H9 (cell line): ENCODE results near the gene CD248. TPM values are rescaled to one million over a fixed set of nuclear protein-coding genes. Genes with fewer than 3 reads are reported as not detected.
A peak's percentile ranks its signal among the peaks of the same experiment; 100 is the strongest.

Experiments used
- DNase-seq: peaks from one replicate; pipeline ENCODE4 v3.0.0-alpha.2; 2017
- H2AFZ ChIP-seq: one replicate; pipeline ENCODE4 v1.6.1; 2013; ENCODE audit warnings: mild to moderate bottlenecking, low read length, control low read depth, moderate library complexity
- H2AK5ac ChIP-seq: 2 replicates; pipeline ENCODE4 v1.6.1; 2013; ENCODE audit warnings: low read length, control low read depth, mixed read lengths; ENCODE audit not compliant: insufficient read length
- H2BK120ac ChIP-seq: one replicate; pipeline ENCODE4 v1.6.1; 2013; ENCODE audit warnings: low read depth, mild to moderate bottlenecking, low read length, control low read depth, inconsistent platforms; ENCODE audit not compliant: poor library complexity, severe bottlenecking
- H2BK12ac ChIP-seq: 2 replicates; pipeline ENCODE4 v1.6.1; 2013; ENCODE audit warnings: low read length, control low read depth, mixed read lengths, low read depth; ENCODE audit not compliant: insufficient read length
- H2BK15ac ChIP-seq: 2 replicates; pipeline ENCODE4 v1.6.1; 2013; ENCODE audit warnings: low read depth, low read length, control low read depth
- H2BK20ac ChIP-seq: one replicate; pipeline ENCODE4 v1.6.1; 2013; ENCODE audit warnings: low read depth, mild to moderate bottlenecking, low read length, control low read depth, inconsistent platforms; ENCODE audit not compliant: poor library complexity, severe bottlenecking
- H2BK5ac ChIP-seq: 2 replicates; pipeline ENCODE4 v1.6.1; 2013; ENCODE audit warnings: low read length, control low read depth, mixed read lengths; ENCODE audit not compliant: insufficient read length
- H3K14ac ChIP-seq: 2 replicates; pipeline ENCODE4 v1.6.1; 2013; ENCODE audit warnings: low read length, control low read depth; ENCODE audit not compliant: insufficient read depth
- H3K18ac ChIP-seq: 2 replicates; pipeline ENCODE4 v1.6.1; 2013; ENCODE audit warnings: low read depth, mild to moderate bottlenecking, mixed read lengths, low read length, control low read depth; ENCODE audit not compliant: insufficient read length
- H3K23ac ChIP-seq: 2 replicates; pipeline ENCODE4 v1.6.1; 2013; ENCODE audit warnings: low read length, control low read depth, mixed read lengths, low read depth; ENCODE audit not compliant: insufficient read length
- H3K23me2 ChIP-seq: 2 replicates; pipeline ENCODE4 v1.6.1; 2013; ENCODE audit warnings: low read depth, mild to moderate bottlenecking, mixed read lengths, low read length, control low read depth; ENCODE audit not compliant: insufficient read length, poor library complexity, severe bottlenecking
- H3K27ac ChIP-seq: 2 replicates; pipeline ENCODE4 v1.5.1; 2013; ENCODE audit warnings: low read length, control low read depth, mixed read lengths, low read depth; ENCODE audit not compliant: insufficient read length
- H3K27me3 ChIP-seq: 2 replicates; pipeline ENCODE4 v1.6.1; 2013; ENCODE audit warnings: low read length, control low read depth, inconsistent platforms; ENCODE audit not compliant: insufficient read depth
- H3K4ac ChIP-seq: 2 replicates; pipeline ENCODE4 v1.6.1; 2013; ENCODE audit warnings: low read depth, mild to moderate bottlenecking, control low read depth, inconsistent platforms, low read length, moderate library complexity
- H3K4me1 ChIP-seq: 2 replicates; pipeline ENCODE4 v1.6.1; 2013; ENCODE audit warnings: low read length, control low read depth, inconsistent platforms; ENCODE audit not compliant: insufficient read depth
- H3K4me2 ChIP-seq: 2 replicates; pipeline ENCODE4 v1.6.1; 2013; ENCODE audit warnings: low read length, control low read depth, mixed read lengths; ENCODE audit not compliant: insufficient read length, insufficient read depth
- H3K56ac ChIP-seq: 2 replicates; pipeline ENCODE4 v1.6.1; 2013; ENCODE audit warnings: low read depth, mild to moderate bottlenecking, mixed read lengths, low read length, control low read depth; ENCODE audit not compliant: insufficient read length
- H3K79me1 ChIP-seq: 2 replicates; pipeline ENCODE4 v1.6.1; 2013; ENCODE audit warnings: low read depth, mild to moderate bottlenecking, moderate library complexity, low read length, control low read depth, inconsistent platforms; ENCODE audit not compliant: insufficient read depth, poor library complexity, severe bottlenecking
- H3K79me2 ChIP-seq: 2 replicates; pipeline ENCODE4 v1.6.1; 2013; ENCODE audit warnings: low read length, control low read depth, inconsistent platforms; ENCODE audit not compliant: insufficient read depth
- H3K9ac ChIP-seq: 2 replicates; pipeline ENCODE4 v1.6.1; 2013; ENCODE audit warnings: low read length, control low read depth, mixed read lengths; ENCODE audit not compliant: insufficient read length; ENCODE audit errors: extremely low read depth
- H3K9me3 ChIP-seq: one replicate; pipeline ENCODE4 v1.6.1; 2013; ENCODE audit warnings: low read depth, low read length, inconsistent platforms; ENCODE audit not compliant: control insufficient read depth
- H3T11ph ChIP-seq: one replicate; pipeline ENCODE4 v1.6.1; 2013; ENCODE audit warnings: mild to moderate bottlenecking, low read length, control low read depth, inconsistent platforms
- H4K20me1 ChIP-seq: one replicate; pipeline ENCODE4 v1.6.1; 2013; ENCODE audit not compliant: control insufficient read depth, insufficient read length, insufficient read depth
- H4K5ac ChIP-seq: 2 replicates; pipeline ENCODE4 v1.6.1; 2013; ENCODE audit warnings: low read depth, mild to moderate bottlenecking, mixed read lengths, low read length, control low read depth; ENCODE audit not compliant: insufficient read length
- H4K8ac ChIP-seq: replicated peaks from 2 replicates; pipeline ENCODE4 v1.6.1; 2013; ENCODE audit warnings: low read length, control low read depth, mixed read lengths, low read depth; ENCODE audit not compliant: insufficient read length
- H4K91ac ChIP-seq: 2 replicates; pipeline ENCODE4 v1.6.1; 2013; ENCODE audit warnings: low read depth, mild to moderate bottlenecking, moderate library complexity, mixed read lengths, low read length, control low read depth; ENCODE audit not compliant: insufficient read length
- H3K27ac Mint-ChIP-seq, 3 experiments: 2 replicates in 2 of 3; 3 replicates in 1 of 3; pipeline ENCODE4 v1.8.0; 2020 to 2021; ENCODE audit warnings: mixed read lengths in 3 of 3, mild to moderate bottlenecking in 1 of 3, moderate library complexity in 1 of 3
- H3K27me3 Mint-ChIP-seq: 2 replicates; pipeline ENCODE4 v1.8.0; 2021; ENCODE audit warnings: low read depth, mild to moderate bottlenecking, moderate library complexity, mixed read lengths
- H3K36me3 Mint-ChIP-seq, 3 experiments: 2 replicates in 2 of 3; 3 replicates in 1 of 3; pipeline ENCODE4 v1.8.0; 2020 to 2021; ENCODE audit warnings: low read depth in 3 of 3, mixed read lengths in 3 of 3; ENCODE audit not compliant: insufficient read depth in 1 of 3
- H3K4me1 Mint-ChIP-seq, 2 experiments: 2 replicates each; pipeline ENCODE4 v1.8.0; 2020; ENCODE audit warnings: mixed read lengths in 2 of 2
- H3K4me3 Mint-ChIP-seq, 2 experiments: 2 replicates in 1 of 2; 3 replicates in 1 of 2; pipeline ENCODE4 v1.8.0; 2020 to 2021; ENCODE audit warnings: mild to moderate bottlenecking in 2 of 2, mixed read lengths in 2 of 2, moderate library complexity in 1 of 2
- H3K9me3 Mint-ChIP-seq, 2 experiments: 2 replicates in 1 of 2; 3 replicates in 1 of 2; pipeline ENCODE4 v1.8.0; 2020; ENCODE audit warnings: mild to moderate bottlenecking in 2 of 2, mixed read lengths in 2 of 2, moderate library complexity in 1 of 2
- CTCF ChIP-seq: fragments of 200-600 bp; sonication (generic); conservative IDR thresholded peaks from 3 replicates; pipeline ENCODE4 v1.8.0; 2021; ENCODE audit warnings: antibody characterized with exemption, mild to moderate bottlenecking
- WGBS: extraction: QIAGEN DNeasy Blood & Tissue Kit; methylation state at CpG from one replicate; pipeline ENCODE4 v1.1.7; 2013; ENCODE audit warnings: missing lambda C conversion rate, low lambda C conversion rate, mixed read lengths; ENCODE audit not compliant: insufficient read length; ENCODE audit errors: extremely low coverage; 5-methylcytosine and 5-hydroxymethylcytosine counted together
- total RNA-seq: library from RNA; stranded (reverse); gene quantifications from 2 replicates; pipeline ENCODE4 v1.2.1, GENCODE V29; 2021

CD248 gene
- total RNA-seq, 1 experiment from 2014 or later, result 1.5 TPM

GRCh38 chr11:66360406-66361073, 43.7 kb upstream of the CD248 start:
- H3K4me1 ChIP-seq, result peaks cover 4% of the 10 kb centered on the region; the same call in 1 of the 2 replicates
- H3K4me3 Mint-ChIP-seq, result no peak overlapping the region
- H3K23me2 ChIP-seq, result no peaks in the 10 kb centered on the region
- H3K4me2 ChIP-seq, result no peak overlapping the region
- H4K91ac ChIP-seq, result no peak overlapping the region
- no peaks in the 10 kb centered on the region for H3K79me1 ChIP-seq
- no peak overlapping the region for H2BK15ac ChIP-seq
- H3K27me3 ChIP-seq, result no peaks in the 10 kb centered on the region
- no peaks in the 10 kb centered on the region for H3K79me2 ChIP-seq
- no peaks in the 10 kb centered on the region for H3K9me3 ChIP-seq
- H3K36me3 Mint-ChIP-seq, result peaks cover 13 to 43% (median 33%) of the 10 kb centered on the region in 3 experiments; a peak in 6 of 7 replicates
- H3K56ac ChIP-seq, result no peak overlapping the region
- no peaks in the 10 kb centered on the region for H3K27me3 Mint-ChIP-seq
- H3K27ac ChIP-seq, result no peak overlapping the region
- H4K8ac ChIP-seq, result no peak overlapping the region
- no peak overlapping the region for H3K9ac ChIP-seq
- no peaks in the 10 kb centered on the region for H4K20me1 ChIP-seq
- H3K18ac ChIP-seq, result no peak overlapping the region
- no peak for TF ChIP-seq CTCF
- H3K4ac ChIP-seq, result no peak overlapping the region
- H3K4me1 Mint-ChIP-seq, result peaks cover 7 to 8% of the 10 kb centered on the region in 2 experiments
- no peak for DNase-seq
- H3T11ph ChIP-seq, result no peak overlapping the region
- no peak overlapping the region for H2AK5ac ChIP-seq
- no CpG with 5 or more reads among the region's 15 CpGs for WGBS
- H3K23ac ChIP-seq, result no peak overlapping the region
- no peak overlapping the region for H2BK20ac ChIP-seq
- H2AFZ ChIP-seq, result no peak overlapping the region
- H3K9me3 Mint-ChIP-seq, result no peaks in the 10 kb centered on the region
- no peak overlapping the region for H2BK5ac ChIP-seq
- H3K14ac ChIP-seq, result no peak overlapping the region
- H3K27ac Mint-ChIP-seq, result peak overlapping the region; percentile 61 to 82 (median 78); a peak in 5 of 7 replicates
- no peak overlapping the region for H2BK12ac ChIP-seq
- no peak overlapping the region for H2BK120ac ChIP-seq
- no peak overlapping the region for H4K5ac ChIP-seq
